Activated CD8-positive, alpha-beta memory T cell treated with anti-CD3 and anti-CD28 coated beads for 48 hours (primary cell): ENCODE data around the gene KCNJ4.
"Not testable (repeated sequence)": the region's sequence is repeated elsewhere in the genome, so short reads cannot be mapped to it uniquely, and the experiment has no call there.

Experiments
- DNase-seq, 3 experiments: peaks; one replicate each; pipeline ENCODE4 v3.0.0-alpha.2; 2020; ENCODE audit warnings: low read depth in 2 of 3, low spot score in 2 of 3

Gene KCNJ4

GRCh38 chr22:38471237-38471636, 16.2 kb upstream of the KCNJ4 start:
- no peak for DNase-seq

- DNase-seq: not testable (repeated sequence)
These were observed 15.2 kb upstream of the KCNJ4 start for GRCh38 chr22:38470179-38470578.

GRCh38 chr22:38469306-38469781, 14.3 kb upstream of the KCNJ4 start:
- no peak for DNase-seq

- no peak for DNase-seq
These were observed 13.7 kb upstream of the KCNJ4 start for GRCh38 chr22:38468443-38469305.

- DNase-seq: peak; percentile 45 to 49 (median 46)
These were observed 13.0 kb upstream of the KCNJ4 start, which contains the start of gene KDELR3 for GRCh38 chr22:38467904-38468442. KDELR3 (plus strand) TSS chr22:38468096; CDS start chr22:38468234, 138 bp downstream.

GRCh38 chr22:38467438-38467903, 12.5 kb upstream of the KCNJ4 start:
- no peak for DNase-seq

GRCh38 chr22:38465673-38466490, 10.9 kb upstream of the KCNJ4 start:
- DNase-seq: no peak

GRCh38 chr22:38464992-38465672, 10.1 kb upstream of the KCNJ4 start:
- no peak for DNase-seq

GRCh38 chr22:38462960-38463784, 8.2 kb upstream of the KCNJ4 start:
- no peak for DNase-seq

GRCh38 chr22:38461414-38462081, 6.5 kb upstream of the KCNJ4 start:
- DNase-seq: peak in 2 of 3 experiments; percentile 23 to 40

GRCh38 chr22:38461057-38461413, 6.0 kb upstream of the KCNJ4 start:
- no peak for DNase-seq

GRCh38 chr22:38460426-38460840, 5.4 kb upstream of the KCNJ4 start:
- DNase-seq: no peak

- no peak for DNase-seq
These were observed 2.1 kb upstream of the KCNJ4 start for GRCh38 chr22:38456841-38457699.

GRCh38 chr22:38456272-38456835, 1.4 kb upstream of the KCNJ4 start:
- DNase-seq: no peak

GRCh38 chr22:38455530-38456271, 702 bp upstream of the KCNJ4 start:
- no peak for DNase-seq

GRCh38 chr22:38454353-38455075, 485 bp downstream of the KCNJ4 start:
- no peak for DNase-seq

GRCh38 chr22:38453996-38454352, 1.0 kb downstream of the KCNJ4 start:
- DNase-seq: no peak
